CMK (cell line): Measurements from ENCODE around the gene TUBG1.
"Not testable (repeated sequence)": the region's sequence is repeated elsewhere in the genome, so short reads cannot be mapped to it uniquely, and the experiment has no call there.

ENCODE experiments used
- DNase-seq: peaks from one replicate; pipeline ENCODE4 v3.0.0-alpha.2; 2010; ENCODE audit warnings: low read depth

TUBG1 gene

GRCh38 chr17:42579794-42580551 lies 29.5 kb upstream of the TUBG1 start:
- no peak for DNase-seq

GRCh38 chr17:42581744-42582270 lies 27.7 kb upstream of the TUBG1 start:
- no peak for DNase-seq

GRCh38 chr17:42584880-42585279 lies 24.6 kb upstream of the TUBG1 start:
- DNase-seq: no peak

- no peak for DNase-seq
Observed at GRCh38 chr17:42585353-42585752, 24.1 kb upstream of the TUBG1 start.

GRCh38 chr17:42586514-42587230 lies 22.8 kb upstream of the TUBG1 start:
- no peak for DNase-seq

- no peak for DNase-seq
Observed at GRCh38 chr17:42590886-42591285, 18.6 kb upstream of the TUBG1 start.

GRCh38 chr17:42591411-42591810 lies 18.1 kb upstream of the TUBG1 start:
- no peak for DNase-seq

GRCh38 chr17:42596386-42596785 lies 13.1 kb upstream of the TUBG1 start:
- no peak for DNase-seq

- no peak for DNase-seq
Observed at GRCh38 chr17:42598905-42599304, 10.6 kb upstream of the TUBG1 start.

GRCh38 chr17:42603318-42603717 lies 6.2 kb upstream of the TUBG1 start:
- DNase-seq: no peak

GRCh38 chr17:42607769-42608168 lies 1.7 kb upstream of the TUBG1 start:
- no peak for DNase-seq

- no peak for DNase-seq
Observed at GRCh38 chr17:42608305-42609181, 940 bp upstream of the TUBG1 start.

GRCh38 chr17:42609814-42610801 lies 625 bp downstream of the TUBG1 start:
- DNase-seq: peak; percentile 34

GRCh38 chr17:42612013-42612412 lies 2.5 kb downstream of the TUBG1 start:
- DNase-seq: no peak

- DNase-seq: no peak
Observed at GRCh38 chr17:42613699-42614295, 4.3 kb downstream of the TUBG1 start.

- no peak for DNase-seq
Observed at GRCh38 chr17:42617956-42618431, 8.5 kb downstream of the TUBG1 start.

- DNase-seq: no peak
Observed at GRCh38 chr17:42618442-42619150, 9.1 kb downstream of the TUBG1 start.

- DNase-seq: not testable (repeated sequence)
Observed at GRCh38 chr17:42621987-42622386, 12.5 kb downstream of the TUBG1 start.

GRCh38 chr17:42623271-42623670 lies 13.8 kb downstream of the TUBG1 start:
- DNase-seq: no peak
